GM12872 (cell line): ENCODE data around the gene BMP2K.

Experiments used
- CTCF ChIP-seq: IDR thresholded peaks from 3 replicates; pipeline ENCODE4 v1.5.1; 2011; ENCODE audit warnings: low read depth, mild to moderate bottlenecking, low read length, moderate library complexity; ENCODE audit not compliant: insufficient read depth

The BMP2K gene

GRCh38 chr4:78863254-78863869 lies 87.2 kb downstream of the BMP2K start:
- no peak for TF ChIP-seq CTCF

GRCh38 chr4:78863991-78864390 lies 87.8 kb downstream of the BMP2K start:
- TF ChIP-seq CTCF, result no peak

GRCh38 chr4:78864405-78865024 lies 88.4 kb downstream of the BMP2K start:
- TF ChIP-seq CTCF, result peak; percentile 54; the same call in 2 of the 3 replicates

GRCh38 chr4:78865451-78865850 lies 89.3 kb downstream of the BMP2K start:
- TF ChIP-seq CTCF, result no peak

- no peak for TF ChIP-seq CTCF
These were observed 93.9 kb downstream of the BMP2K start for GRCh38 chr4:78870056-78870455.

GRCh38 chr4:78876568-78877320 lies 100.6 kb downstream of the BMP2K start:
- no peak for TF ChIP-seq CTCF

GRCh38 chr4:78878031-78878430 lies 101.9 kb downstream of the BMP2K start:
- TF ChIP-seq CTCF, result no peak
